HCEC 1CT (cell line): Measurements from ENCODE around the gene HOXB3.

Source experiments
- DNase-seq: peaks from one replicate; pipeline ENCODE4 v3.0.0-alpha.2; 2017

The HOXB3 gene

GRCh38 chr17:48567209-48567608 lies 22.8 kb downstream of the HOXB3 start:
- no peak for DNase-seq

GRCh38 chr17:48566717-48567116 lies 23.3 kb downstream of the HOXB3 start:
- DNase-seq: no peak

GRCh38 chr17:48565925-48566710 lies 23.9 kb downstream of the HOXB3 start:
- no peak for DNase-seq

GRCh38 chr17:48565022-48565554 lies 25.0 kb downstream of the HOXB3 start:
- DNase-seq: no peak

GRCh38 chr17:48564188-48565021 lies 25.6 kb downstream of the HOXB3 start:
- no peak for DNase-seq

GRCh38 chr17:48563867-48564187 lies 26.2 kb downstream of the HOXB3 start:
- no peak for DNase-seq

GRCh38 chr17:48563385-48563838 lies 26.6 kb downstream of the HOXB3 start:
- DNase-seq: no peak

GRCh38 chr17:48562934-48563333 lies 27.1 kb downstream of the HOXB3 start:
- DNase-seq: no peak

- no peak for DNase-seq
Observed at GRCh38 chr17:48561884-48562810, 27.9 kb downstream of the HOXB3 start.

- no peak for DNase-seq
Observed at GRCh38 chr17:48559840-48560817, 29.9 kb downstream of the HOXB3 start.

GRCh38 chr17:48559122-48559839 lies 30.8 kb downstream of the HOXB3 start:
- no peak for DNase-seq

GRCh38 chr17:48558831-48559121 lies 31.3 kb downstream of the HOXB3 start:
- no peak for DNase-seq

GRCh38 chr17:48558057-48558830 lies 31.8 kb downstream of the HOXB3 start:
- no peak for DNase-seq

- no peak for DNase-seq
Observed at GRCh38 chr17:48556576-48557401, 33.3 kb downstream of the HOXB3 start.

- no peak for DNase-seq
Observed at GRCh38 chr17:48556229-48556575, 33.8 kb downstream of the HOXB3 start.

GRCh38 chr17:48555258-48556228 lies 34.5 kb downstream of the HOXB3 start:
- DNase-seq: peak; percentile 94

- DNase-seq: peak; percentile 26
Observed at GRCh38 chr17:48554412-48555257, 35.4 kb downstream of the HOXB3 start.
